ENCODE results near the gene NR2F1-AS1. TPM values are rescaled to one million over a fixed set of nuclear protein-coding genes. Genes with fewer than 3 reads are reported as not detected.
A peak's percentile ranks its signal among the peaks of the same experiment; 100 is the strongest.

Gene NR2F1-AS1
- total and polyA plus RNA-seq, 2 donors (not counting 1 experiment from before 2014, with no cell fraction given), result not detected

- H3K4me1 ChIP-seq (ENCODE audit: control insufficient read depth in 2 of 2, insufficient read depth in 2 of 2, low read length in 2 of 2), result peaks cover 25 to 35% of the 10 kb centered on the region in 2 donors
- Mint-ChIP-seq H3K27me3 (peaks cover 66% of the 10 kb centered on the region), H3K27ac (peak overlapping the region; percentile 68), H3K4me1 (peaks cover 19% of the 10 kb centered on the region), H3K9me3 (ENCODE audit: insufficient read depth) (peaks cover 4% of the 10 kb centered on the region), H3K4me3 (peak overlapping the region; percentile 44)
- H4K20me1 ChIP-seq (ENCODE audit: control insufficient read depth, insufficient read depth, low read length, poor library complexity, severe bottlenecking), result no peaks in the 10 kb centered on the region
- 16% methylated on average over 59 of the region's 59 CpGs for WGBS (ENCODE audit: insufficient coverage)
- H3K4me3 ChIP-seq (ENCODE audit: control extremely low read depth in 1 of 5, extremely low read depth in 1 of 5, insufficient read depth in 1 of 5, low read depth in 2 of 5, low read length in 4 of 5), result no peak overlapping the region
- H3K9ac ChIP-seq (ENCODE audit: low read length), result no peak overlapping the region
- H3K79me2 ChIP-seq (ENCODE audit: control insufficient read depth, insufficient read depth, low read length), result no peaks in the 10 kb centered on the region
- ChIA-PET POLR2A (no interaction called here), CTCF (interaction anchor here (0.6 to 2.0 kb wide), 4 partner anchors 16 to 313 kb away, joined by 3 to 6 read pairs (median 3); no protein-coding TSS in a partner anchor)
- DNase-seq (peak; percentile 51), ATAC-seq (ENCODE audit: low read depth) (no peak)
- intact Hi-C loops (cut with micrococcal nuclease), result loop anchor here (2.0 kb wide), 1 partner anchor 13 kb away; no protein-coding TSS in a partner anchor
- H2AFZ ChIP-seq (ENCODE audit: insufficient read depth, low read depth, low read length, poor library complexity, severe bottlenecking), result no peak overlapping the region
- H3K27ac ChIP-seq (ENCODE audit: low read length in 2 of 2), result no peak overlapping the region
- H3K9me3 ChIP-seq (ENCODE audit: control extremely low read depth in 1 of 3, control insufficient read depth in 2 of 3, insufficient read depth in 1 of 3, low read length in 2 of 3), result peaks cover 0 to 27% (median 5%) of the 10 kb centered on the region in 3 donors
- H3K4me2 ChIP-seq (replicated peaks; ENCODE audit: low read depth, low read length, poor library complexity, severe bottlenecking), result peak overlapping the region; percentile 30
- peak; percentile 93 for TF ChIP-seq EZH2 (IDR thresholded peaks at IDR 0.05; ENCODE audit: borderline replicate concordance, insufficient read depth, low read depth, low read length, poor library complexity, severe bottlenecking)
- TF ChIP-seq, protein P1, sequence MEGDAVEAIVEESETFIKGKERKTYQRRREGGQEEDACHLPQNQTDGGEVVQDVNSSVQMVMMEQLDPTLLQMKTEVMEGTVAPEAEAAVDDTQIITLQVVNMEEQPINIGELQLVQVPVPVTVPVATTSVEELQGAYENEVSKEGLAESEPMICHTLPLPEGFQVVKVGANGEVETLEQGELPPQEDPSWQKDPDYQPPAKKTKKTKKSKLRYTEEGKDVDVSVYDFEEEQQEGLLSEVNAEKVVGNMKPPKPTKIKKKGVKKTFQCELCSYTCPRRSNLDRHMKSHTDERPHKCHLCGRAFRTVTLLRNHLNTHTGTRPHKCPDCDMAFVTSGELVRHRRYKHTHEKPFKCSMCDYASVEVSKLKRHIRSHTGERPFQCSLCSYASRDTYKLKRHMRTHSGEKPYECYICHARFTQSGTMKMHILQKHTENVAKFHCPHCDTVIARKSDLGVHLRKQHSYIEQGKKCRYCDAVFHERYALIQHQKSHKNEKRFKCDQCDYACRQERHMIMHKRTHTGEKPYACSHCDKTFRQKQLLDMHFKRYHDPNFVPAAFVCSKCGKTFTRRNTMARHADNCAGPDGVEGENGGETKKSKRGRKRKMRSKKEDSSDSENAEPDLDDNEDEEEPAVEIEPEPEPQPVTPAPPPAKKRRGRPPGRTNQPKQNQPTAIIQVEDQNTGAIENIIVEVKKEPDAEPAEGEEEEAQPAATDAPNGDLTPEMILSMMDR (IDR thresholded peaks at IDR 0.05), result no peak
- H3K27me3 ChIP-seq (replicated peaks in 1 of 4; ENCODE audit: control extremely low read depth in 1 of 4, control insufficient read depth in 3 of 4, insufficient read depth in 4 of 4, low read length in 3 of 4), result peaks cover 0 to 80% (median 72%) of the 10 kb centered on the region in 4 experiments
- H3K36me3 ChIP-seq (replicated peaks in 1 of 2; ENCODE audit: control extremely low read depth in 1 of 2, control insufficient read depth in 1 of 2, extremely low read depth in 1 of 2, insufficient read depth in 2 of 2, low read length in 1 of 2), result no peaks in the 10 kb centered on the region
Observed at GRCh38 chr5:93587597-93588351, 6.8 kb upstream of the NR2F1-AS1 start.
